SJCRH30 (cell line): ENCODE results near the gene TMEM62. TPM values are rescaled to one million over a fixed set of nuclear protein-coding genes. Genes with fewer than 3 reads are reported as not detected.
A peak's percentile ranks its signal among the peaks of the same experiment; 100 is the strongest.
"Not testable (repeated sequence)": the region's sequence is repeated elsewhere in the genome, so short reads cannot be mapped to it uniquely, and the experiment has no call there.

Experiments
- DNase-seq, 2 experiments: peaks; one replicate each; pipeline ENCODE4 v3.0.0-alpha.2; 2015 to 2020
- H3K27ac ChIP-seq: fragments of 250-450 bp; sonication (Bioruptor Pico); 2 replicates; pipeline ENCODE4 v1.5.1; 2020; ENCODE audit warnings: mild to moderate bottlenecking, moderate library complexity
- H3K27me3 ChIP-seq: fragments of 250-450 bp; sonication (Bioruptor Pico); 2 replicates; pipeline ENCODE4 v1.5.1; 2020; ENCODE audit warnings: mild to moderate bottlenecking, moderate library complexity
- H3K36me3 ChIP-seq: fragments of 250-450 bp; sonication (Bioruptor Pico); 2 replicates; pipeline ENCODE4 v1.5.1; 2020; ENCODE audit warnings: mild to moderate bottlenecking, moderate library complexity
- H3K4me1 ChIP-seq: fragments of 250-450 bp; sonication (Bioruptor Pico); 2 replicates; pipeline ENCODE4 v1.5.1; 2020; ENCODE audit warnings: mild to moderate bottlenecking, moderate library complexity
- H3K4me3 ChIP-seq: fragments of 250-450 bp; sonication (Bioruptor Pico); 2 replicates; pipeline ENCODE4 v1.5.1; 2020; ENCODE audit warnings: mild to moderate bottlenecking, moderate library complexity
- H3K9me3 ChIP-seq: fragments of 250-450 bp; sonication (Bioruptor Pico); replicated peaks from 2 replicates; pipeline ENCODE4 v1.5.1; 2020; ENCODE audit warnings: mild to moderate bottlenecking, moderate library complexity
- total RNA-seq: library from RNA; depleted of rRNA; stranded (reverse); fragments of >200 nt; shearing (Covaris generic); gene quantifications from 2 replicates; pipeline ENCODE4 v1.2.3, GENCODE V29; 2014

Gene TMEM62
- total RNA-seq, 1 experiment from 2014 or later = 3.1 TPM

DNA sequence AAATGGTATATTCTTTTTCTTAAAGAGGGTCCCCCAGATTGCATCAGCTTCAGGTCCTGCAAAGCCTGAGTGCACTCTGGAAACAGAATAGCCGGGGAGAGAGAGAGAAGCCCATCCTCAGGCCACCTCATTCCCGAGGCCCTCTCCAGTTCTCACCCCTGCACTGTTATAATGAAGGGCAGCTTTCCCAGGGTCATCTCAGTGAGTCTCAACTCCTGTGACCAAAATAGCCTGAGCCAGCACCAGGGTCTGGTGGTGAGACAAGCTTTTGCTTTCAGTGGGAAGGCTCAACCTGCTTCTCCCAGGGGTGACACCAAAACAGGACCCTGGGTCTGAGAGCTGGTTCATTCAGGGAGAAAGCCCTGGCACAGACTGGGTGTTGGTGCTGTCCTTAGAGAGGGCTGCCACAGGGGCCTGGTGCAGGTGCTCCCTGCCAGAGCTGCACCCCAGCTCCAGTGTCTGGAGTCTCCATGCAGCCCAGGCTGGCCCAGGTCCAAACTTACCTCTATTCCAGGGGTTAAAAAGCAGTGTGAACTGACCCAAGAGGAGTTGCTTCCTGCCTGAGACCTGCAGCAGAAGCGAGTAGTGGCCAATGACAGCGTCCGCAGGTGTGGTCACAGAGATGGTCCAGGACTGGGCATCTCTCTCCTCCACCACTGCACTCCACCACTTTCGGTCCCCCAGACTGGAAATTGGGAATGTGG, 81.4 kb downstream of the TMEM62 start:
- Histone ChIP-seq H3K36me3 (no peaks in the 10 kb centered on the region), H3K4me1 (no peaks in the 10 kb centered on the region), H3K27ac (no peak overlapping the region), H3K9me3 (no peaks in the 10 kb centered on the region), H3K27me3 (no peaks in the 10 kb centered on the region), H3K4me3 (no peak overlapping the region)
- no peak for DNase-seq

GRCh38 chr15:43215961-43216360, 82.6 kb downstream of the TMEM62 start:
- no peaks in the 10 kb centered on the region for H3K27me3 ChIP-seq
- no peaks in the 10 kb centered on the region for H3K4me1 ChIP-seq
- no peaks in the 10 kb centered on the region for H3K9me3 ChIP-seq
- DNase-seq = no peak
- no peak overlapping the region for H3K4me3 ChIP-seq
- no peak overlapping the region for H3K27ac ChIP-seq
- no peaks in the 10 kb centered on the region for H3K36me3 ChIP-seq

DNA sequence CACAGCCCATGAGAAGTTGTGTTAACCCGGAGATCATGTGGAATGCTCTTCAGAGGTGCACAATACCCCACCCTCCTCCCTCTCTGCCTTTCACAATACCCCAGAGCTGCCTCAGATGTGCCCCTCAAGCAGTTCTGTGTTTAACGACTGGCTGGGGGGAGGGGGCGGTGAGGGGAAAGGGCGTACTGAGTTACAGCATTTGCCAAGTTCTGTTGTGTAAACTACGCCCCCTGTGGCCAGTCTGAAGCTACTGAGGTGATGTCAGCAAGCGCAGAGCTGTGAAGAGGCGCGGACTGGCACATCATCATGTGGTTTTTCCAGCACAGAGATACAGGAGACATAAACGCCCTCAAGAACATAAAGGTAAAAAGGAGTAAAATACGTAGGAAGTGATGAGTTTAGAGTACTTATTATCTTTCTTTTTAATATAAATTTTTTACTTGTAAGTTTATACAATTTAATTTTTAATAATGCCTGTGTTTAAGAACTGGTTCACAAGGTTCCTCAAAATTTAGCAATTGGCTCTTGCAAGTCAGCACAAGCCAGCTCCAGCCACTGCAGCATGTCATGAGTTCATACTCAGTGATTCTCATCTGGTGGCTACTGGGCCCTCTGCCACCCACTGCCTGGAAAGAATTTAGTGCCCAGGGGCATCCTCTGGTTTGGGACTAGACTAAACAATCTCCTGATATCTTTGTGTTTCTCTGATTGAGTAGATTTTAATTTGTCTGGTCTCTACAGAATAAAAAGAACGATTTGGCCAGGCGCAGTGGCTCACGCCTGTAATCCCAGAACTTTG, 85.7 kb downstream of the TMEM62 start:
- H3K9me3 ChIP-seq = no peaks in the 10 kb centered on the region
- no peaks in the 10 kb centered on the region for H3K36me3 ChIP-seq
- H3K27ac ChIP-seq = no peak overlapping the region
- no peak for DNase-seq
- peaks cover 6% of the 10 kb centered on the region; the same call in 1 of the 2 replicates for H3K27me3 ChIP-seq
- H3K4me1 ChIP-seq = no peaks in the 10 kb centered on the region
- H3K4me3 ChIP-seq = no peak overlapping the region

DNA sequence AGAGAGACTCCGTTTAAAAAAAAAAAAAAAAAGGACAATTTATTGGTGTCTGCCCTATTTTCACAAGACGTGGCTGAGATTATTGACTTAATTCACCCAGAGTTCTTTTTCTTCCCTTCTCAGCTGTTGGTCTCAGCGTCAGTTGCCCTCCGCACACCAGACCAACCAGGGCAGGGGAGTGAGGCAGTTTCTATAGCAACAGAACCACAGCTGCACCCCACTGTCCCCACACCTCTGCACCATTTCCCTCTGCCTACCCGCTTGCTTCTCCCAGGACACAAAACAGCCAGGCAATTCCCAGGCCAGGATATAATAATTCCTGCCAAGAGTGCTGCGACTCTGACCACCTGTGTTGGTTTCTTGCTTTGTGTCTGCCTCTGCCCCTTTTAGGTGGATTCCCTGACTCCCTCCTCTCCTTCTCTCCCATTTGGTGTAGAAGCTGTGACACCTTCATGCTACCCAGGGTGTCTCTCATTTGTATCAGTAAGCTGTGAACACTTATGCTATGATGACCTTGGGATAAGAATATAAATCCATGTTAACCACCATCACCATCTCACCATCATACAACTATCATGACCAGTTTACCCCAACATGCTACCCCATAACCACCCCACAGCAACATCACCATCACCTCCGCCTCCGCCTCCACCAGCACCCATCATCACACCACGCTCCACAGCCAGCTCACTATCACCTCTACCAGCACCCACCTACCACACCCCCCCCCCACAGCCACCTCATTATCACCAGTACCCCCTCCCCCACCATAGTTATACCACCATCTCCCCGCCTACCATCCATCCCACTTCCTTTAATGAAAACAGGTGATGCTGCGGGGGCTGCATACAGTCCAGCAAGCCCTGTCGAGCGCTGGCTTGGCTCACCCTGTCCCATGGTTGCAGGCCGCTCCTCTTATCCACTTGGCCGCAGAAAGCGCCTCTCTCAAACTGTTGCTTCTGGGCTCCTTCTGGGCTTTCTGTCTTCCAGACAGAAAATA, 86.8 kb downstream of the TMEM62 start:
- no peaks in the 10 kb centered on the region for H3K9me3 ChIP-seq
- H3K27me3 ChIP-seq = peaks cover 6% of the 10 kb centered on the region; the same call in 1 of the 2 replicates
- H3K27ac ChIP-seq = no peak overlapping the region
- no peak overlapping the region for H3K4me3 ChIP-seq
- H3K36me3 ChIP-seq = no peaks in the 10 kb centered on the region
- DNase-seq = no peak
- no peaks in the 10 kb centered on the region for H3K4me1 ChIP-seq

- DNase-seq = no peak
- Histone ChIP-seq H3K4me3 (no peak within 1 kb of the TSS), H3K4me1 (no peaks in the 10 kb centered on the region), H3K27me3 (peaks cover 6% of the 10 kb centered on the region; the same call in 1 of the 2 replicates), H3K36me3 (no peaks in the 10 kb centered on the region), H3K27ac (no peak within 1 kb of the TSS), H3K9me3 (no peaks in the 10 kb centered on the region)
Observed at GRCh38 chr15:43220991-43221403, 87.6 kb downstream of the TMEM62 start, which contains the start of gene EPB42. TSS of gene EPB42 (minus strand) at chr15:43221018. CDS start at chr15:43220825, 193 bp downstream.

DNA sequence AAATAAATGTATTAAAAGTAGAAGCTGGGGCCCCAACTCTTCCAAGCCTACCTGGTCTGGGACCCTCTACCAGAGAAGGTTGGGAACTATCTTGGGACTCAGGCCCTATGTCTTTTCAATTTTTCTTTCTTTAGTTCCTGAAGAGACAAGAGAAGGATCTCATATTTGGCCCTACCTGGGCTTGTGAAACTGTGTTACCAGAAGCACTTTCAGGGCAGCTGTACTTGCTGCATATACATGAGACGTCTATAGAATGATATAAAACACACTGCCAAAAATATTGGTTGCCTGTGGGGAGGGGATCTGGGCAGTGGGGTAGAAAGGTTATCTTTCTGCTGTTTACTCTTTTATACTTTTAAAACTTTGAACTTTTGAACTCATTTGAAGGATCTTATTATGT, 88.0 kb downstream of the TMEM62 start:
- no peaks in the 10 kb centered on the region for H3K9me3 ChIP-seq
- no peak overlapping the region for H3K4me3 ChIP-seq
- H3K4me1 ChIP-seq = no peaks in the 10 kb centered on the region
- no peak overlapping the region for H3K27ac ChIP-seq
- DNase-seq = no peak
- H3K27me3 ChIP-seq = peaks cover 6% of the 10 kb centered on the region; the same call in 1 of the 2 replicates
- no peaks in the 10 kb centered on the region for H3K36me3 ChIP-seq

- Histone ChIP-seq H3K4me1 (no peaks in the 10 kb centered on the region), H3K27ac (no peak overlapping the region), H3K36me3 (no peaks in the 10 kb centered on the region), H3K9me3 (no peaks in the 10 kb centered on the region), H3K27me3 (peaks cover 6% of the 10 kb centered on the region; the same call in 1 of the 2 replicates), H3K4me3 (no peak overlapping the region)
- DNase-seq = peak; percentile 29 to 63
Observed at GRCh38 chr15:43225201-43225949, 92.0 kb downstream of the TMEM62 start.

- H3K4me1 ChIP-seq, H3K4me3 ChIP-seq, H3K9me3 ChIP-seq, DNase-seq, H3K27me3 ChIP-seq, H3K27ac ChIP-seq, H3K36me3 ChIP-seq: not testable (repeated sequence)
Observed at GRCh38 chr15:43225950-43226255, 92.5 kb downstream of the TMEM62 start.

GRCh38 chr15:43226436-43227305, 93.3 kb downstream of the TMEM62 start:
- no peaks in the 10 kb centered on the region for H3K4me1 ChIP-seq
- no peak overlapping the region for H3K4me3 ChIP-seq
- H3K9me3 ChIP-seq = no peaks in the 10 kb centered on the region
- DNase-seq = no peak
- H3K36me3 ChIP-seq = no peaks in the 10 kb centered on the region
- no peak overlapping the region for H3K27ac ChIP-seq
- H3K27me3 ChIP-seq = peaks cover 6% of the 10 kb centered on the region; the same call in 1 of the 2 replicates

GRCh38 chr15:43229977-43230376, 96.6 kb downstream of the TMEM62 start:
- no peak overlapping the region for H3K4me3 ChIP-seq
- H3K36me3 ChIP-seq = no peaks in the 10 kb centered on the region
- DNase-seq = no peak
- no peaks in the 10 kb centered on the region for H3K9me3 ChIP-seq
- no peaks in the 10 kb centered on the region for H3K27me3 ChIP-seq
- H3K4me1 ChIP-seq = no peaks in the 10 kb centered on the region
- H3K27ac ChIP-seq = no peak overlapping the region

DNA sequence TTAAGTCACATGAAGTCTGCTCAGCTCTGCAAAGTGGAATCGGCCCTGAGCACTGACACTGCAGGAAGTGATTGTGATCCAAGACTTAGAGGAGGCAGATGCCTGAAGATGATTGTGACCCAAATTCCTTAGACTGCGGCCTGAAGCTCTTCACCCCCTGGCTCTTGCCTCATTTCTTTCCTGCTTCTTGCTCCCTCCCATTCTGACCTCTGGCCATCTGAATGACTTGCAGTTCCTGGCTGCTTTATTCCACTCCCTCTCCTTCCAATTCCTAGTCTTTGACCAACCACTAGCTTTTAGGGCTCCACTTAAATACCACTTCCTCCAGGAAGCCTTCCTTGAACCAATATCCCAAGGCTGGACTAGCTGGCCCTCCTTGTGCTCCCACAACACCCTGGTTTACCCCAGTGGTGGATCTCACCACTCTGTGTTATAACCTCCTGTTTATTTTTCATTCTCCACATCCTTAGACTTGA, 97.3 kb downstream of the TMEM62 start:
- Histone ChIP-seq H3K4me3 (no peak overlapping the region), H3K36me3 (no peaks in the 10 kb centered on the region), H3K27ac (no peak overlapping the region), H3K9me3 (no peaks in the 10 kb centered on the region), H3K27me3 (no peaks in the 10 kb centered on the region), H3K4me1 (no peaks in the 10 kb centered on the region)
- no peak for DNase-seq

DNA sequence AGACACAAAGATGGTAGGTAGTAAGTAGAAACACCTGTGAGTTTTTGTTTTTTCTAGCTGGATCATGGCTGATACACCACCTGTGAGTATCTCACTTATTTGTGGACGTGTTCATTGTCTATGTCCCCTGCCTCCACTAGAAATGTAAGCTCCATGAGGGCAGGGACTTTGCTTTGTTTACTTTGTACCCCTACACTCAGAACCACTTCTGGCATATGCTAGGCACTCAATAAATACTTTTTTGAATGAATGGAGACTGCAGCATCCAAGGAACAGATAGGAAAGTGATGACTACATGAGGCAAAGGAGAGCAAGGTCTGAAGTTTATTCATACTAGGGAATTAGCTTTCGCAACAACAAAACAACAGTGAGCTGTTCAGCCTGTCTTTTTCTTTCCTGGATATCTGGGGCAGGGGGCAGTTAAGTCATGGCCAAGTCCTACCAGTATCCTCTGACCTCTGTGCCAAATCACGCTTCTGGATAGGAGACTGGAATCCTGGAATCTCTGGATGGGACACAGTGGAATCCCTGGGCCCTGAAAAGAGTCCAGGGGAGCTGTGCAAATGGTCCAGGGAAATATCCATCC, 99.0 kb downstream of the TMEM62 start:
- H3K9me3 ChIP-seq = no peaks in the 10 kb centered on the region
- H3K4me3 ChIP-seq = no peak overlapping the region
- no peaks in the 10 kb centered on the region for H3K27me3 ChIP-seq
- no peak overlapping the region for H3K27ac ChIP-seq
- no peaks in the 10 kb centered on the region for H3K4me1 ChIP-seq
- no peaks in the 10 kb centered on the region for H3K36me3 ChIP-seq
- no peak for DNase-seq
